SK-N-SH (cell line): ENCODE measurements around the gene CCDC141.

Experiments
- EP300 ChIP-seq, 2 experiments: IDR thresholded peaks; 2 replicates each; pipeline versions ENCODE4 v1.4.0 to v1.6.1; 2012; ENCODE audit warnings: borderline replicate concordance in 1 of 2, low read depth in 1 of 2, low read length in 1 of 2
- GABPA ChIP-seq: IDR thresholded peaks from 2 replicates; pipeline ENCODE4 v1.4.0; 2012; ENCODE audit warnings: low read depth, mild to moderate bottlenecking
- POLR2AphosphoS5 ChIP-seq: IDR thresholded peaks from 2 replicates; pipeline ENCODE4 v1.6.1; 2012; ENCODE audit warnings: low read depth, low read length
- RFX5 ChIP-seq: IDR thresholded peaks from 2 replicates; pipeline ENCODE4 v1.6.1; 2012; ENCODE audit warnings: mild to moderate bottlenecking, improper control_type of control experiment, low read length
- TF ChIP-seq, protein P1 (sequence below): fragments of 200-600 bp; sonication (generic); IDR thresholded peaks from 2 replicates; pipeline ENCODE4 v1.6.1; 2017; ENCODE audit warnings: antibody characterized with exemption, mild to moderate bottlenecking, moderate library complexity
- TF ChIP-seq, protein P2 (sequence below): IDR thresholded peaks from 2 replicates; pipeline ENCODE4 v1.4.0; 2012; ENCODE audit warnings: low read depth, borderline replicate concordance
- TF ChIP-seq, protein P3 (sequence below): fragments of 150-350 bp; IDR thresholded peaks from 2 replicates; pipeline ENCODE4 v1.6.1; 2017; ENCODE audit warnings: antibody characterized with exemption, low read length, low read depth, borderline replicate concordance

DNA sequence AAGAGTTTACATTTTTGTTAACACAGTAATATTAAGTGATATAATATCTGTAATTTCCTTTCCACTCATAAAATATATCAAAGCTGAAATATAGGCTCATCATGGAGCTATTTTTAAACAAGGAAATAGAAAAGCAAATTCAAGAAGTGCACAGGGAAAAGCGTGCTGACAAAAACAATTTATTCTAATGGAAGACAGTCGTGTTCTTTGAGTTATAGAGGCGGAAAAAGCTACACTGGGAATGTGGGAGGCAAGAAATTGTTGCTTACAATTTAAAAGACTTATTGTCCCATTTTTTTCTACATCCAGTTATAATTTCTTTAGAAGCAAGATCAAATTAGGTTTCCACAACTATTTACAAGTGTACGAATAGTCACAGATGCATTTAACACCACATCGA, 239.5 kb downstream of the CCDC141 start:
- TF ChIP-seq POLR2AphosphoS5 = no peak
- TF ChIP-seq, protein P1, sequence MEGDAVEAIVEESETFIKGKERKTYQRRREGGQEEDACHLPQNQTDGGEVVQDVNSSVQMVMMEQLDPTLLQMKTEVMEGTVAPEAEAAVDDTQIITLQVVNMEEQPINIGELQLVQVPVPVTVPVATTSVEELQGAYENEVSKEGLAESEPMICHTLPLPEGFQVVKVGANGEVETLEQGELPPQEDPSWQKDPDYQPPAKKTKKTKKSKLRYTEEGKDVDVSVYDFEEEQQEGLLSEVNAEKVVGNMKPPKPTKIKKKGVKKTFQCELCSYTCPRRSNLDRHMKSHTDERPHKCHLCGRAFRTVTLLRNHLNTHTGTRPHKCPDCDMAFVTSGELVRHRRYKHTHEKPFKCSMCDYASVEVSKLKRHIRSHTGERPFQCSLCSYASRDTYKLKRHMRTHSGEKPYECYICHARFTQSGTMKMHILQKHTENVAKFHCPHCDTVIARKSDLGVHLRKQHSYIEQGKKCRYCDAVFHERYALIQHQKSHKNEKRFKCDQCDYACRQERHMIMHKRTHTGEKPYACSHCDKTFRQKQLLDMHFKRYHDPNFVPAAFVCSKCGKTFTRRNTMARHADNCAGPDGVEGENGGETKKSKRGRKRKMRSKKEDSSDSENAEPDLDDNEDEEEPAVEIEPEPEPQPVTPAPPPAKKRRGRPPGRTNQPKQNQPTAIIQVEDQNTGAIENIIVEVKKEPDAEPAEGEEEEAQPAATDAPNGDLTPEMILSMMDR = no peak
- TF ChIP-seq EP300 (IDR thresholded peaks at IDR 0.05; ENCODE audit: borderline replicate concordance in 1 of 2, low read depth in 1 of 2, low read length in 1 of 2) = no peak
- no peak for TF ChIP-seq GABPA
- no peak for TF ChIP-seq RFX5
- TF ChIP-seq, protein P2, sequence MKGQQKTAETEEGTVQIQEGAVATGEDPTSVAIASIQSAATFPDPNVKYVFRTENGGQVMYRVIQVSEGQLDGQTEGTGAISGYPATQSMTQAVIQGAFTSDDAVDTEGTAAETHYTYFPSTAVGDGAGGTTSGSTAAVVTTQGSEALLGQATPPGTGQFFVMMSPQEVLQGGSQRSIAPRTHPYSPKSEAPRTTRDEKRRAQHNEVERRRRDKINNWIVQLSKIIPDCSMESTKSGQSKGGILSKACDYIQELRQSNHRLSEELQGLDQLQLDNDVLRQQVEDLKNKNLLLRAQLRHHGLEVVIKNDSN = no peak
- TF ChIP-seq, protein P3, sequence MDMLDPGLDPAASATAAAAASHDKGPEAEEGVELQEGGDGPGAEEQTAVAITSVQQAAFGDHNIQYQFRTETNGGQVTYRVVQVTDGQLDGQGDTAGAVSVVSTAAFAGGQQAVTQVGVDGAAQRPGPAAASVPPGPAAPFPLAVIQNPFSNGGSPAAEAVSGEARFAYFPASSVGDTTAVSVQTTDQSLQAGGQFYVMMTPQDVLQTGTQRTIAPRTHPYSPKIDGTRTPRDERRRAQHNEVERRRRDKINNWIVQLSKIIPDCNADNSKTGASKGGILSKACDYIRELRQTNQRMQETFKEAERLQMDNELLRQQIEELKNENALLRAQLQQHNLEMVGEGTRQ = no peak
